Mucosa of rectum (tissue), 2 donors: ENCODE measurements around the gene KCNC2.

ENCODE experiments used
- H3K27ac ChIP-seq, 2 donors: one replicate each; pipeline ENCODE4 v1.7.0; 2013; ENCODE audit warnings: inconsistent platforms in 2 of 2, low read depth in 2 of 2, low read length in 2 of 2
- H3K27me3 ChIP-seq, 2 donors: one replicate each; pipeline ENCODE4 v1.7.0; 2013; ENCODE audit warnings: low read length in 2 of 2; ENCODE audit not compliant: control insufficient read depth in 2 of 2, insufficient read depth in 2 of 2
- H3K36me3 ChIP-seq, 2 donors: one replicate each; pipeline ENCODE4 v1.7.0; 2013; ENCODE audit warnings: low read length in 2 of 2; ENCODE audit not compliant: control insufficient read depth in 2 of 2, insufficient read depth in 2 of 2
- H3K4me1 ChIP-seq, 2 donors: one replicate each; pipeline ENCODE4 v1.7.0; 2013; ENCODE audit warnings: low read length in 2 of 2, mild to moderate bottlenecking in 1 of 2; ENCODE audit not compliant: control insufficient read depth in 2 of 2, insufficient read depth in 2 of 2
- H3K4me3 ChIP-seq, 2 donors: one replicate each; pipeline ENCODE4 v1.7.0; 2013; ENCODE audit warnings: low read length in 2 of 2
- H3K9ac ChIP-seq, 2 donors: one replicate each; pipeline ENCODE4 v1.7.0; 2013; ENCODE audit warnings: low read length in 2 of 2, low read depth in 1 of 2, mild to moderate bottlenecking in 1 of 2
- H3K9me3 ChIP-seq, 2 donors: one replicate each; pipeline ENCODE4 v1.7.0; 2013; ENCODE audit warnings: low read length in 2 of 2; ENCODE audit not compliant: control insufficient read depth in 2 of 2
- donor health status: healthy.
- donor health status: Normal muscosa, but diverticular disease.

KCNC2 gene

DNA sequence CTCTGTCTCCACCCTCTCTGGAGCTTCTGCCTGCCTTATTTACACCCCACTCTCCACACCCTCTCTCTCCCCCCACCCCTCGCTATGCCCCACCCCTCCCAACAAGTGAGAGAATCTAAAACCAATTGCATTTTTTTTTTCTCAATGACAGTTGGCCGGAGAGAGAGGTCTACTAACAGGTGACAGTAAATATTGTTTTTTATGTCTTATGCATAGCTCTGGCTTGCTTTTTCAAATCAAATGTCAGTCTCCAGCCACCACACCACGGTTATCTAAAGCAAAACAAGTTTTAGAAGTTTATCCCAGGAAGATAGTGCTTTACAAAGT is at the start of gene KCNC2:
Gene KCNC2, minus strand, starts transcription at position 28 of the 327 bp plus-strand sequence.
- no peaks in the 10 kb centered on the region for H3K36me3 ChIP-seq
- H3K9me3 ChIP-seq = no peaks in the 10 kb centered on the region
- no peak within 1 kb of the TSS for H3K27ac ChIP-seq
- H3K4me3 ChIP-seq = no peak within 1 kb of the TSS
- no peak within 1 kb of the TSS for H3K9ac ChIP-seq
- H3K27me3 ChIP-seq = peaks cover 0 to 6% of the 10 kb centered on the region in 2 donors
- H3K4me1 ChIP-seq = no peaks in the 10 kb centered on the region

GRCh38 chr12:75259143-75259542 is 49.5 kb upstream of the KCNC2 start:
- H3K4me1 ChIP-seq = no peaks in the 10 kb centered on the region
- H3K9me3 ChIP-seq = no peaks in the 10 kb centered on the region
- no peaks in the 10 kb centered on the region for H3K36me3 ChIP-seq
- no peaks in the 10 kb centered on the region for H3K27me3 ChIP-seq
- no peak overlapping the region for H3K27ac ChIP-seq
- no peak overlapping the region for H3K9ac ChIP-seq
- H3K4me3 ChIP-seq = no peak overlapping the region

- Histone ChIP-seq H3K4me1 (no peaks in the 10 kb centered on the region), H3K4me3 (no peak overlapping the region), H3K27ac (no peak overlapping the region), H3K27me3 (no peaks in the 10 kb centered on the region), H3K9ac (no peak overlapping the region), H3K9me3 (no peaks in the 10 kb centered on the region), H3K36me3 (no peaks in the 10 kb centered on the region)
Observed at GRCh38 chr12:75257510-75257909, 47.9 kb upstream of the KCNC2 start.

GRCh38 chr12:75245108-75245507 is 35.5 kb upstream of the KCNC2 start:
- Histone ChIP-seq H3K9me3 (no peaks in the 10 kb centered on the region), H3K27ac (no peak overlapping the region), H3K27me3 (no peaks in the 10 kb centered on the region), H3K4me1 (no peaks in the 10 kb centered on the region), H3K36me3 (no peaks in the 10 kb centered on the region), H3K4me3 (no peak overlapping the region), H3K9ac (no peak overlapping the region)

DNA sequence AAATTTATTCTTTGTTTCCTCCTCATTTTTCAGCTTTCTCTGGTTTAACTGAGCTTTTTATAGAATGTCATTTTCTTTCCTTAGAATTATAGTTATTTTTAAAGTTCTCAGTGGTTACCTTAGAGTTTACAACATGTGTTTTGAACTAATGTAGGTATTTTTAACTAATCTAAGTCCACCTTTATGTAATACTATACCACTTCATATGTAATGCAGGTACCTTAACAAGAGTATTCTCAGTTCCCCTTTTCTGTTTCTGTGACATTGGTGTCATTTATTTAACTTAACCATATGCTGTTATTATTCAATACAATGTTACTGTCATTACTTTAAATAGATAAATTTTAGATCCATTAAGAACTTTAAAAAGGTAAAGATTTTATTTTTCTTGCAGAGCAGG is 30.3 kb upstream of the KCNC2 start:
- H3K4me1 ChIP-seq = no peaks in the 10 kb centered on the region
- H3K27ac ChIP-seq = no peak overlapping the region
- no peaks in the 10 kb centered on the region for H3K9me3 ChIP-seq
- no peak overlapping the region for H3K4me3 ChIP-seq
- H3K27me3 ChIP-seq = no peaks in the 10 kb centered on the region
- no peaks in the 10 kb centered on the region for H3K36me3 ChIP-seq
- no peak overlapping the region for H3K9ac ChIP-seq

DNA sequence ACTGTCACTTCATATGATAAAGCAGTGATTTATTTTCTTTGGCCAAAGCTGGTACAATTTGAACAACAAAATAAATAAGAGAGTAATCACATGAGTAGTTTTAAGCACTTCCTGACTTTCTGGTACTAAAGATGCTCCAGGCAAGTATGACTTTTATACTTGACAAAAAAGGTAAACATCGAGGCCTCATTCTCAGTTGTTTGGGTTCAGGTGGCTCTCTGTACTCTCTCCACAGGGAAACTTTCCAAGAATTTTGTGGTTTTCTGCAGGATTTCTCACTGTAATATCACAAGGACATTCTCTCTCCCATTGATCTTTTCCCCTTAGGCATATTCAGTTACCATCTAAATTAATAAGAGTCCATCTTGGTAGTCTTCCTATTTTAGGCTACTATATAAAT is 26.6 kb upstream of the KCNC2 start:
- H3K27ac ChIP-seq = no peak overlapping the region
- no peaks in the 10 kb centered on the region for H3K36me3 ChIP-seq
- H3K9me3 ChIP-seq = no peaks in the 10 kb centered on the region
- no peak overlapping the region for H3K9ac ChIP-seq
- H3K27me3 ChIP-seq = no peaks in the 10 kb centered on the region
- H3K4me3 ChIP-seq = no peak overlapping the region
- no peaks in the 10 kb centered on the region for H3K4me1 ChIP-seq

DNA sequence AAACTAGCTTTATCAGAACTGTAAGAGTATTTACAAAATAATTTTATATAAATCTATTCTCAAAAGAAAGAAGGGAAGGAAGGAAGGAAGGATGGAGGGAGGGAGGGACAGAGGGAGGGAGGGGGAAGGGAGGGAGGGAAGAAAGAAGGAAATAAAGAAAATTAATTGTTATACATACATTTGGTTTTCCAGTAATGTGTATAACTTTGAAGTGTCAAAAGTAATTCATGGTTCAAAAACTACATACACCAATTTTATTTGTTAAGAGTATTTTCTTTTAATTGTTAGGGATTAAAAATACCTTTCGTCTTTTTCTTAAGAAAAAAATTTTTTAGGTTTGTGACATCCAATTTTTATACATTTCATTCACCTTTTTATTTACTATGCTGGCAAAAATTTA is 17.5 kb upstream of the KCNC2 start:
- Histone ChIP-seq H3K4me1 (no peaks in the 10 kb centered on the region), H3K9me3 (no peaks in the 10 kb centered on the region), H3K36me3 (no peaks in the 10 kb centered on the region), H3K27me3 (no peaks in the 10 kb centered on the region), H3K27ac (no peak overlapping the region), H3K9ac (no peak overlapping the region), H3K4me3 (no peak overlapping the region)

DNA sequence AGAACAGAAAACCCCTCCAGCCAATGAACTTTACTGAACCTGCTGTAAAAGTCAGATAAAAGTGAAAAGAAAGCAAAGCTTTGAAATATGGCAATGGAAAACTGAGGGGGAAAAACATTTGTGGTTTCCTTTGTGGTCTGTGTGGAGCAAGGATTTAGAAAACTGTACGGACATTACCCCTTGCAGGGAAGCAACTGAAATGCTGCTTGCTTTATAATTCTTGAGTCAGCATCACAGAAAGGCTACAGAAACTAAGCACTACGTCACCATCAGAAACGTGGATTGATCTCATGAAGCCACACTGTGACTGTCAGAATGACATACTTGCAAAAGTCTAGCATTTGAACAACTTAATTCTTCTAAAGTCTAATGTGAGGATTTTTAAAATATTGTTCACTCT is 2.4 kb upstream of the KCNC2 start:
- H3K27me3 ChIP-seq = peaks cover 0 to 6% of the 10 kb centered on the region in 2 donors
- H3K36me3 ChIP-seq = no peaks in the 10 kb centered on the region
- no peak overlapping the region for H3K9ac ChIP-seq
- H3K4me3 ChIP-seq = no peak overlapping the region
- no peaks in the 10 kb centered on the region for H3K4me1 ChIP-seq
- no peak overlapping the region for H3K27ac ChIP-seq
- no peaks in the 10 kb centered on the region for H3K9me3 ChIP-seq

- peaks cover 0 to 6% of the 10 kb centered on the region in 2 donors for H3K27me3 ChIP-seq
- H3K36me3 ChIP-seq = no peaks in the 10 kb centered on the region
- no peak overlapping the region for H3K27ac ChIP-seq
- H3K4me1 ChIP-seq = no peaks in the 10 kb centered on the region
- H3K4me3 ChIP-seq = no peak overlapping the region
- H3K9me3 ChIP-seq = no peaks in the 10 kb centered on the region
- H3K9ac ChIP-seq = no peak overlapping the region
Observed at GRCh38 chr12:75208856-75209811, 505 bp downstream of the KCNC2 start.

- Histone ChIP-seq H3K27me3 (peaks cover 0 to 6% of the 10 kb centered on the region in 2 donors), H3K4me1 (no peaks in the 10 kb centered on the region), H3K27ac (no peak overlapping the region), H3K36me3 (no peaks in the 10 kb centered on the region), H3K9ac (no peak overlapping the region), H3K4me3 (no peak overlapping the region), H3K9me3 (no peaks in the 10 kb centered on the region)
Observed at GRCh38 chr12:75207338-75208083, 2.1 kb downstream of the KCNC2 start.
